ENCODE results near the gene DDX27.

GRCh38 chr20:49283176-49283702, 64.0 kb downstream of the DDX27 start:
- no peak for TF ChIP-seq CTCF (IDR thresholded peaks at IDR 0.05)
- no peak for TF ChIP-seq POLR2A (IDR thresholded peaks at IDR 0.05)
- no peak for TF ChIP-seq EP300 (IDR thresholded peaks at IDR 0.05)

Data from ovary (tissue), 3 donors.